ENCODE measurements around the gene GPR108.

Gene GPR108

DNA sequence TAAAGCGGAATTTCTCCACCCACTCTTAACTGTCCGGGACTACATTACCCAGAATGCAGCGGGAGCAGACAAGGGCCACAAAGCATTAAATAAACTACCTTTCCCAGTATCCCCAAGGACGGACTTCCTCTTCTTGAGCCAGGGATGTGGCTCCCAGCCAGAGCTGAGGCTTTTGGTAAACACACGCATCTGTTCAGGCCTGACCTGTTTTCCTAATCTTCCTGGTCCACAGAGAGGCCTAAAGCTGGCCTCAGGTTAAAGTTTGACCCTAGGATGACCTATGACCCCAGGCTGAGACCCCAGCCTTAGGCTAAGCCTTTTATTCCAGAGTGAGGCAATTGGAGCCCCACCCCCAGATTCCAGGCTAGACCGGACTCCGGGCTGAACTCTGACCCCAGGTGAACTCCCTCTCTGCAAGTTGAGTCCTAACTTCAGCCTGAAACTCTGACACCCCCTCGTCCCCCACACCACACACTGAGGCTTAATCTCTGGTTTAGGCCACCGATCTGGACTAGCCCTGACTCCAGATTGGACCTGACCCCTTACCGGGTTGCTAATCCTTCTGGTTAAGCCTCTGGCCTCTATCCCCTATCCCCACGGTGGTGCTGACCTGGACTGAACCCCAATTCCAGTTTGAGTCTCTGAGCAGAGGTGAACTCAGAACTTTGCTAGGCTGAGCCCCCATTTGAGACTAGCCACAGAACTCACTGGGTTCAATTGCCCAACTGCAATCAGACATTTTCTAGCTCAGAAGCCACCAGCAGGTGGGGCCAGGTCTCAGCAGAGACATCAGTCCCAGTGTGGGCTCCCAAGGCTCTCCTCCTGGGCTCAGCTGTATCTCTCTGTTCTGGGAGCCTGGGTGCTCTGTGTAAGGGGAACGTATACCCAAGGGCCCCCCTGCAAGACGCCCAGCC lies 750 bp upstream of the GPR108 start (continued):
- no peak for TF ChIP-seq ZNF292 (tag by site-specific recombination; IDR thresholded peaks at IDR 0.05; ENCODE audit: borderline replicate concordance, low read depth)
- no peak; the same call in 1 of the 2 replicates for TF ChIP-seq ZNF561 (tag by site-specific recombination; IDR thresholded peaks at IDR 0.05; ENCODE audit: borderline replicate concordance)
- no peak for TF ChIP-seq ZNF426 (tag by site-specific recombination; IDR thresholded peaks at IDR 0.05)
- no peak for TF ChIP-seq ZNF302 (tag by site-specific recombination; IDR thresholded peaks at IDR 0.05; ENCODE audit: low read depth)
- TF ChIP-seq SCRT1 (tag by site-specific recombination; IDR thresholded peaks at IDR 0.05; ENCODE audit: borderline replicate concordance): no peak
- no peak for TF ChIP-seq ZNF510 (tag by site-specific recombination; IDR thresholded peaks at IDR 0.05; ENCODE audit: insufficient replicate concordance)
- TF ChIP-seq ZNF610 (tag by site-specific recombination; IDR thresholded peaks at IDR 0.05; ENCODE audit: borderline replicate concordance): no peak
- no peak for TF ChIP-seq ZNF621 (tag by site-specific recombination; IDR thresholded peaks at IDR 0.05)
- TF ChIP-seq ZNF837 (tag by site-specific recombination; IDR thresholded peaks at IDR 0.05): no peak
- peak; percentile 59; the same call in 1 of the 2 replicates for TF ChIP-seq ZFHX2 (tag by site-specific recombination; conservative IDR thresholded peaks at IDR 0.05)
- TF ChIP-seq, protein P1, sequence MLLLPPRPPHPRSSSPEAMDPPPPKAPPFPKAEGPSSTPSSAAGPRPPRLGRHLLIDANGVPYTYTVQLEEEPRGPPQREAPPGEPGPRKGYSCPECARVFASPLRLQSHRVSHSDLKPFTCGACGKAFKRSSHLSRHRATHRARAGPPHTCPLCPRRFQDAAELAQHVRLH (tag by site-specific recombination; IDR thresholded peaks at IDR 0.05): no peak
- TF ChIP-seq, protein P2, sequence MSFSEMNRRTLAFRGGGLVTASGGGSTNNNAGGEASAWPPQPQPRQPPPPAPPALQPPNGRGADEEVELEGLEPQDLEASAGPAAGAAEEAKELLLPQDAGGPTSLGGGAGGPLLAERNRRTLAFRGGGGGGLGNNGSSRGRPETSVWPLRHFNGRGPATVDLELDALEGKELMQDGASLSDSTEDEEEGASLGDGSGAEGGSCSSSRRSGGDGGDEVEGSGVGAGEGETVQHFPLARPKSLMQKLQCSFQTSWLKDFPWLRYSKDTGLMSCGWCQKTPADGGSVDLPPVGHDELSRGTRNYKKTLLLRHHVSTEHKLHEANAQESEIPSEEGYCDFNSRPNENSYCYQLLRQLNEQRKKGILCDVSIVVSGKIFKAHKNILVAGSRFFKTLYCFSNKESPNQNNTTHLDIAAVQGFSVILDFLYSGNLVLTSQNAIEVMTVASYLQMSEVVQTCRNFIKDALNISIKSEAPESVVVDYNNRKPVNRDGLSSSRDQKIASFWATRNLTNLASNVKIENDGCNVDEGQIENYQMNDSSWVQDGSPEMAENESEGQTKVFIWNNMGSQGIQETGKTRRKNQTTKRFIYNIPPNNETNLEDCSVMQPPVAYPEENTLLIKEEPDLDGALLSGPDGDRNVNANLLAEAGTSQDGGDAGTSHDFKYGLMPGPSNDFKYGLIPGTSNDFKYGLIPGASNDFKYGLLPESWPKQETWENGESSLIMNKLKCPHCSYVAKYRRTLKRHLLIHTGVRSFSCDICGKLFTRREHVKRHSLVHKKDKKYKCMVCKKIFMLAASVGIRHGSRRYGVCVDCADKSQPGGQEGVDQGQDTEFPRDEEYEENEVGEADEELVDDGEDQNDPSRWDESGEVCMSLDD (tag by site-specific recombination; IDR thresholded peaks at IDR 0.05): no peak
- TF ChIP-seq ZNF792 (tag by site-specific recombination; IDR thresholded peaks at IDR 0.05): no peak
- TF ChIP-seq IKZF3 (tag by site-specific recombination; IDR thresholded peaks at IDR 0.05): peak; percentile 86
- no peak for TF ChIP-seq ZNF530 (tag by site-specific recombination; IDR thresholded peaks at IDR 0.05; ENCODE audit: low read depth)
- no peak; the same call in 1 of the 2 replicates for TF ChIP-seq ZNF629 (tag by site-specific recombination; IDR thresholded peaks at IDR 0.05)
- no peak for TF ChIP-seq ZNF701 (tag by site-specific recombination; IDR thresholded peaks at IDR 0.05)
- TF ChIP-seq MEIS1 (CRISPR knock-in tag; IDR thresholded peaks at IDR 0.05; ENCODE audit: borderline replicate concordance): no peak
- TF ChIP-seq, protein P3, sequence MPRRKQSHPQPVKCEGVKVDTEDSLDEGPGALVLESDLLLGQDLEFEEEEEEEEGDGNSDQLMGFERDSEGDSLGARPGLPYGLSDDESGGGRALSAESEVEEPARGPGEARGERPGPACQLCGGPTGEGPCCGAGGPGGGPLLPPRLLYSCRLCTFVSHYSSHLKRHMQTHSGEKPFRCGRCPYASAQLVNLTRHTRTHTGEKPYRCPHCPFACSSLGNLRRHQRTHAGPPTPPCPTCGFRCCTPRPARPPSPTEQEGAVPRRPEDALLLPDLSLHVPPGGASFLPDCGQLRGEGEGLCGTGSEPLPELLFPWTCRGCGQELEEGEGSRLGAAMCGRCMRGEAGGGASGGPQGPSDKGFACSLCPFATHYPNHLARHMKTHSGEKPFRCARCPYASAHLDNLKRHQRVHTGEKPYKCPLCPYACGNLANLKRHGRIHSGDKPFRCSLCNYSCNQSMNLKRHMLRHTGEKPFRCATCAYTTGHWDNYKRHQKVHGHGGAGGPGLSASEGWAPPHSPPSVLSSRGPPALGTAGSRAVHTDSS (tag by site-specific recombination; IDR thresholded peaks at IDR 0.05): no peak
- TF ChIP-seq, protein P4, sequence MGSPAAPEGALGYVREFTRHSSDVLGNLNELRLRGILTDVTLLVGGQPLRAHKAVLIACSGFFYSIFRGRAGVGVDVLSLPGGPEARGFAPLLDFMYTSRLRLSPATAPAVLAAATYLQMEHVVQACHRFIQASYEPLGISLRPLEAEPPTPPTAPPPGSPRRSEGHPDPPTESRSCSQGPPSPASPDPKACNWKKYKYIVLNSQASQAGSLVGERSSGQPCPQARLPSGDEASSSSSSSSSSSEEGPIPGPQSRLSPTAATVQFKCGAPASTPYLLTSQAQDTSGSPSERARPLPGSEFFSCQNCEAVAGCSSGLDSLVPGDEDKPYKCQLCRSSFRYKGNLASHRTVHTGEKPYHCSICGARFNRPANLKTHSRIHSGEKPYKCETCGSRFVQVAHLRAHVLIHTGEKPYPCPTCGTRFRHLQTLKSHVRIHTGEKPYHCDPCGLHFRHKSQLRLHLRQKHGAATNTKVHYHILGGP (tag by site-specific recombination; IDR thresholded peaks at IDR 0.05): no peak
- peak; percentile 38; the same call in 1 of the 2 replicates for TF ChIP-seq ZNF423 (tag by site-specific recombination; IDR thresholded peaks at IDR 0.05)
- TF ChIP-seq SCRT2 (tag by site-specific recombination; IDR thresholded peaks at IDR 0.05): no peak
- TF ChIP-seq, protein P5, sequence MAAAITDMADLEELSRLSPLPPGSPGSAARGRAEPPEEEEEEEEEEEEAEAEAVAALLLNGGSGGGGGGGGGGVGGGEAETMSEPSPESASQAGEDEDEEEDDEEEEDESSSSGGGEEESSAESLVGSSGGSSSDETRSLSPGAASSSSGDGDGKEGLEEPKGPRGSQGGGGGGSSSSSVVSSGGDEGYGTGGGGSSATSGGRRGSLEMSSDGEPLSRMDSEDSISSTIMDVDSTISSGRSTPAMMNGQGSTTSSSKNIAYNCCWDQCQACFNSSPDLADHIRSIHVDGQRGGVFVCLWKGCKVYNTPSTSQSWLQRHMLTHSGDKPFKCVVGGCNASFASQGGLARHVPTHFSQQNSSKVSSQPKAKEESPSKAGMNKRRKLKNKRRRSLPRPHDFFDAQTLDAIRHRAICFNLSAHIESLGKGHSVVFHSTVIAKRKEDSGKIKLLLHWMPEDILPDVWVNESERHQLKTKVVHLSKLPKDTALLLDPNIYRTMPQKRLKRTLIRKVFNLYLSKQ (tag by site-specific recombination; IDR thresholded peaks at IDR 0.05; ENCODE audit: borderline replicate concordance): no peak
- TF ChIP-seq, protein P6, sequence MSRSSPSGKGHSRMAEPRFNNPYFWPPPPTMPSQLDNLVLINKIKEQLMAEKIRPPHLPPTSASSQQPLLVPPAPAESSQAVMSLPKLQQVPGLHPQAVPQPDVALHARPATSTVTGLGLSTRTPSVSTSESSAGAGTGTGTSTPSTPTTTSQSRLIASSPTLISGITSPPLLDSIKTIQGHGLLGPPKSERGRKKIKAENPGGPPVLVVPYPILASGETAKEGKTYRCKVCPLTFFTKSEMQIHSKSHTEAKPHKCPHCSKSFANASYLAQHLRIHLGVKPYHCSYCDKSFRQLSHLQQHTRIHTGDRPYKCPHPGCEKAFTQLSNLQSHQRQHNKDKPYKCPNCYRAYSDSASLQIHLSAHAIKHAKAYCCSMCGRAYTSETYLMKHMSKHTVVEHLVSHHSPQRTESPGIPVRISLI (tag by site-specific recombination; IDR thresholded peaks at IDR 0.05): no peak

Data from HEK293 (cell line).